GM19351 (cell line): ENCODE data around the gene LMF1.

ENCODE experiments used
- ATAC-seq: cut with Tn5 transposase; IDR thresholded peaks from one replicate; pipeline ENCODE4 v1.9.1; 2021; ENCODE audit warnings: mild to moderate bottlenecking, moderate library complexity; ENCODE audit not compliant: unreplicated experiment

The LMF1 gene

DNA sequence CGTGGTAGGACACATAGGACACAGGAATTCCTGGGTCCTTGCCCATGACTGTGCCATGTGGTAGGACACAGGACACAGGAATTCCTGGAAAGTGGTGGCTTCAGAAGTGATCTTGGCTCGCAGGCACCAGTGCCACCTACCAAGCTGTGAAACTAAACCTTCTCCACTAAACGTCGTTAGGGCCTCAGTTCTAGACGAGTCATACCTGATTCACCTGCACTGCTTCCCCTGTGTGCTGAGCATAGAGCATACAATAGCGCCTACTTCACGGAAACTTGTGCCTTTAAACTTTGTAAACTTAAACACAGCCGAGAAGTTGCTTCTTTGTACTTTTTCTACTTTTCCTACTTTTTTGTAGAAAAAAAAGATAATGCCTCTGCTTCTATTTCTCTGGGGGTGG, 15.6 kb upstream of the LMF1 start:
- ATAC-seq: no peak

DNA sequence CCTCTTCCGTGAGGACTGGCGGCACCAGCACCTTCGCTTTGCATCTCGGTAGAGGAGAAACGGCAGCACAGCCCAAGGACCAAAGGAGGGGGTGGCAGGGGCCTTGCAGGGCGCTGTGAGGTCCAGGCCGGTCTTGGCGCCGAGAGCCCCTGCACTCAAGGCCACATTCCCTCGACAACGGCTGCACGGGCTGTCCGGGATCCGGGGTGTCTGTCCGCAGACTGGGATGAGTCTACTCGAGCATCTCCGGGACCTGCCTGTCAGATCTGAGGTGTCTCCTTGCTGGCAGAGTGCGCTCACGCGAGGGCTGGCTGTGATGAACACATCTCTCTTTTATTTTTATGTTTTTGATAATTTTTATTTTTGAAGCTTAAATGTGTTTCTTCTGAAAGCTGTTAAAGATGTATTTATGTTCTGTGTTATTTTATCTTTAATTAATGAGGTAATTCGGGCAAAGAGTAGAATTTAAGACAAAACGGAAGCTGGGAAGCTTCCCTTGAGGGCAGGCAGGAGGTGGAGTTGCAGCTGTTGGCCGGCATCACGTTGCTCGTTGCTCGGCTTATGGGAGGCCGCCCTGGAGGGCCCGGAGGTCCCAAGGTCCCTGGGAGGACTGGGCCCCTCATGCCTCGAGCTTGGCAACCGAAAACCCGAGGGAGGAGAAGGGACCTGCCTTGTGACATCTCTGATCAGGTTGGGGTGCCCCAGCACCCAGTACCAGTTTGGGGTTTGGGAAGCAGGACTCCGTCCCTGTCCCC, 15.0 kb upstream of the LMF1 start:
- no peak for ATAC-seq

- no peak for ATAC-seq
These were observed 14.2 kb upstream of the LMF1 start for GRCh38 chr16:984736-985636.

- ATAC-seq: no peak
These were observed 13.4 kb upstream of the LMF1 start for GRCh38 chr16:984121-984694.

DNA sequence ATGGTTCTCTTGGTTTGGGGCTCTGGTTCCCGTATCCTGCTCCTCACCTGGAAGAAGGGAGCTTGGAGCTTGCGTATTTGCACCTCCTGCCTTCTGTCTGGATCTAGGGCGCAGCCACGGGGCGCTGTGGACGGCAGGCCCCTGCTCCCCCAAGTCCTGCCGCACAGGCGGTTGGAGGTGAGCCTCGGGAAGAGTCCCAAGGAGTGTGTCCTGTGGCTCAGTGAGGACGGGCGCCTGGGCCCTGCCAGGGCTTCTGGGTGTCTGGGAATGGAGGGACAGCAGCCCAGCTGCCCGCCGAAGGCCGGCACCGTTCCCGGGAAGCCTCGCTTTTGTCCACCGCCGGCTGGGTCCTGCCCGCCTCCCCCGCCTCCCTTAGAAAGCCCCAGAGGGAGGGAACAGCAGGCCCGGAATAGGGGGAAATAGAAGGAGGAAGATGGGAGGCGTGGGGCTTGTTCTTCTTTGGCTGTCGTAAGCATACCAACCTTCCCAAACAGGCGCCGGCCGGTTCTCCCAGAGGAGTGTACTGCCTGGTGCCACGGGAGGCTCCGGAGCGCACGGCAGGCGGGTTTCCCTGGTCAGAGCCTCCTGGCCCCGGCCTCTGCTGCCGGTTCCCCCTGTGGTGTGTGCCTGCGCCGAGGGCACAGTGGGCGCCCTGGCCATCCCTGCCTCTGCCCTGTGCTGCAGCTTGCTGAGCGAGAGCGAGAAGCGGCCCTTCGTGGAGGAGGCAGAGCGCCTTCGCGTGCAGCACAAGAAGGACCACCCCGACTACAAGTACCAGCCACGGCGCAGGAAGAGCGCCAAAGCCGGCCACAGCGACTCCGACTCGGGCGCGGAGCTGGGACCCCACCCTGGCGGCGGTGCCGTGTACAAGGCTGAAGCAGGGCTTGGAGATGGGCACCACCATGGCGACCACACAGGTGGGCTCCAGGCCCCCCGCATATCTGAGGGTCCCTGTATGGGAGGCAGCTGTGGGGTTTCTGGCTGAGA, 12.6 kb upstream of the LMF1 start:
- no peak for ATAC-seq

DNA sequence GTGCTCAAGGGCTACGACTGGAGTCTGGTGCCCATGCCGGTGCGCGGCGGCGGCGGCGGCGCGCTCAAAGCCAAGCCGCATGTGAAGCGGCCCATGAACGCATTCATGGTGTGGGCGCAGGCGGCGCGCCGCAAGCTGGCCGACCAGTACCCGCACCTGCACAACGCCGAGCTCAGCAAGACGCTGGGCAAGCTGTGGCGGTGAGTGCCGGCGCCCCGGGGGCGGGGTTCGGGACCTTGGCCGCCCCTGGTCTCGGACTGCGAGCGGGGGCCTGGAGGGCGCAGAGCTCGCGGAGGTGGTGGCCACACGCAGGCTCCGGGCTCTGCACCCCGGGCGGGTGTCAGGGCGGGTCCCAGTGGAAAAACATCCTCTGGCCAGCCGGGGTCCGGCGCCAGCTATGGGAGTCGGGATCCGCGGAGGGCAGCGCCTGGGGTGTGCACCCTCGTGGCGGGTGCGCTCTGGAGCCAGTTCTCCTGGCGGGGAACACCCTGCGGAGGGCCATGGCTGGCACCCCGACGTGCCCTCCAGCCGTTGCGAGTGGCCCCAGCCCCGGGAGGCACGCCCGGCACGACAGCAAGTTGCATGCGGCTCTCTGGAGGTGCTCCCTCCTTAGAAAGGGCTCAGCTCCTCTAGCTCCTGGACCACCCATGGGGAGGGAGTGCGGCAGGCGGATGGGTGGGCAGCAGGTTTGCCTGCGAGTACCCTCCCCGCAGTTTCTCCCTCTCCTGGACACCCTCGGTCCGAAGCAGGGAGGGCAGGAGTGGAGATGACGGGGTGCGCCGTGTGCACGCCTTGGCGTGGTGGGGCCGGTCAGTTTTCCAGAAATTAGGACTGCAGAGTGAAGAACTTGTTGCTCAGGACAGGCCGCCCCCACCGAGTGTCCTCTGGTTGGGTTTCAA, 11.6 kb upstream of the LMF1 start:
- ATAC-seq: no peak

GRCh38 chr16:981695-982144, 10.9 kb upstream of the LMF1 start, which contains the start of gene SOX8:
Gene SOX8 (plus strand): TSS chr16:981770. CDS start chr16:981923, 153 bp downstream.
- no peak for ATAC-seq

- no peak for ATAC-seq
These were observed 9.7 kb upstream of the LMF1 start for GRCh38 chr16:980595-980854.

DNA sequence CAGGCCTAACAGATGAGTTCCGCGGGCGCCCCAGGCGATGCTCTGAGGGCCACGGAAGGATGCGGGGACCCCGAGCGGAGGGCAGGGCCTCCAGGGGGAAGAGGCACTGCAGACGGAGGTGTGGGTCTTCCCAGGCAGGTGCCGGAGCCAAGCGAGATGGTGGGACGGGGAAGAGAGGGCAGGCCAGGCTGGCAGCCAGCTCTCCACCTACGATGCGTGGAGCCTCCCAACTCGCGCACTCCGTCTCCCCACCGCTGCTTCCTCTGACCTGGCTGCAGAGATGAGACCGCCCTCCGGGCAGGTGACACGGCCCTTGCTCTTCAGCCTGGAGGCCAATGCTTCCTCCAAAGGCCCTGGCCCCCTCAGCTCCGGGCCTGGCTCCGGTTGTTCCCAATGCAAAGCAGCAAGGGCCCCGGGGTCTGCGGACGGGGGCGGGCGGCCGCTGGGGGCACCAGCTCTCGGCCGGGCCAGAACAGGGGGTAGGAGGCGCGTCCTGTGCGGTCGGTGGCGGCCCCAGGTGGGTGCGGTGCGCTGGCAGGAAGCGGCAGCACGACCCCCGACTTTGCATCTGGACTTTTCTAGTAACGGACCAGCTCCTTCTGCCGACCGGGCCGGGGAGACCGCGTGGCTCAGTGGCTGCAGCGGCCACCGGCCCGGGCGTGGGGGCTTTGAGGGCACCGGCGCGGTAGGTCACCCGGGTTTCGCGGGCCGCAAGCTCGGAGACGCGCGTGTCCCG, 9.2 kb upstream of the LMF1 start:
- ATAC-seq: no peak

DNA sequence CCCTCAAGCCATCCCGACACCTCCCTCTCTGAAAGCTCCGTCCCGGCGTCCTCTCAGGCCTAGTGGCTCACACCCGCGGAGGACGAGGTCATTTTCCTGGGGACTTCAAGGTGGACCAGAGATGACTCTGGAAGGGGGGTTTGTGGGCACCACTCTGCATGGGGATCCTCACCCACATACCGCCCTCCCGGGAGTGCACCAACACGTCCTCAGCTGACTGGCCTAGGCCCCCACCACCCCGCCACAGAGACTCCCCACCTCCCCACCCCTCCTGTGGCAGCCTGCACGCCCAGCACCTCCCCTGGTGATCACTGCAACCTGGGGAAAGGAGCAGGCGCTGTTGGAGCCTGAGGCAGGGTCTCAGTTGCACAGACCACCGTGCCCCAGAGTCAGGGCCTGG, 8.4 kb upstream of the LMF1 start:
- no peak for ATAC-seq

- ATAC-seq: no peak
These were observed 7.6 kb upstream of the LMF1 start for GRCh38 chr16:978403-978802.

DNA sequence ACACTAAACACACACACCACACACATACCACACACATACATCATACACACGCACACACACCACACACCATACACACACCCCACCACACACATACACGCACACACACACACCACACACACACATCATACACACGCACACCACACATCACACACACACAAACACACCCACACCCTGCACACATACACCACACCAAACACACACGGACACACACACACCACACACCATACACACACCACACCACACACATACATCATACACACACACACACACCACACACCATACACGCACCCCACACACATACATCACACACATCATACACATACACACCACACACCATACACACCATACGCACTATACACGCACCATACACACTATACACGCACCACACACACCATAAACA, 7.1 kb upstream of the LMF1 start:
- ATAC-seq: no peak

GRCh38 chr16:977081-977701, 6.4 kb upstream of the LMF1 start:
- ATAC-seq: no peak

DNA sequence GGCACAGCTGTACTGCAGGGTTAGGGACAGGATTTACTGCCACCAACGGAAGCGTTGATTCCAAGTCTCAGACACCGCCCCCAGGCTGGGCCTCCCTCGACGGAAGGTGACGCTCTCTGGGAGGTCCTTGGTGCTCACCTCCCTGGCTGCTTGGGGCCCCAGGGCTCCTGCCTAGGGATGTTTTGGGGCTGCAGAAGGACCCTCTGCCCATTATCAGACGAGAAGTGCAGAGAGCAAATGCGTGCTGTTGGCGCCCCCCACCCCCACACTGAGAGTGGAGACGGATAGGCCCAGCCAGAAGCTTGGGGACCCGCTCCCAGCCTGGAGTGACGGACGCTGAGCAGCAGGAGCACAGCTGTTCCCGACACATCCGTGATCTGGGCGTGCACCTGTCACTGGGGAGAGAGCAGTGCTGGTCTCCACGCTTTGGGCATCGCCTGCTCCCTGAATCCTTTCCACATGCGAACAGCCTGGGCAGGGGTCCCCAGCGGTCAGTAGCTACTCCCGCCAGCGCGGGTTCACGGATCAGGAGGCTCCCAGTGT, 5.7 kb upstream of the LMF1 start:
- ATAC-seq: no peak

- no peak for ATAC-seq
These were observed 4.5 kb upstream of the LMF1 start for GRCh38 chr16:975291-975690.

DNA sequence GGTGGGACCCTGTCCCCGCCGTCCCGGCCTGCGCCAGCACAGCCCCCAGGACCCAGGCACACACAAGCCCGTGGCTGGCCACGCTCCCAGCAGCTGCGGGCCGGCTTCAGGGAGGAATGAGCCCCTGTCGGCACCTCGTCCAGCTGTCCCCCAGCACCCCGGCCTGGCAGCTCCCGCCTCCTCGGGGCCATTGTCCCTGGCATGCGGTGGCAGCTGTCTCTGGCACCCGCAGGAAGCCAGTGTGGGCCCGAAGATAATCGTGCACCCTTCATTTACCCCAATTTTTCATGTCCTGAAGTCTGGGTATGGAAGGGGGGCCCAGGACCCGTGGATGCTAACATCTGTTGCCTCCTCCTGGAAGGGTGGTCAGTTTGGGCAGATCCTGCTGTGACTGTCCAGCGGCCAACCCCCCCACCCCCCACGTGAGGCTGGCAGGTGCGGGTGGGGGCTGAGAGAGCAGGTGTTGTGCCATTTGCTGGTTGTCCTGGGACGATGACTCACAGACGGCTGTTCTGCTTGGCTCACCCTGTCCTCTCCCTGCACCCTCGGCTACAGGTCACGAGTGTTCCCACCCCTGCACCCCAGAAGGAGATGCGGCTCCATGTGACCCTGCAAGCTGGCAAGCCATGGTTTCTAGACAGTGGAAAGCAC, 4.0 kb upstream of the LMF1 start:
- no peak for ATAC-seq

- no peak for ATAC-seq
These were observed 3.3 kb upstream of the LMF1 start for GRCh38 chr16:974001-974601.
